DND-41 (cell line): ENCODE results near the gene OBSL1.

Experiments
- EZH2 ChIP-seq: IDR thresholded peaks from 3 replicates; pipeline ENCODE4 v1.6.1; 2012; ENCODE audit warnings: borderline replicate concordance, low read depth, mild to moderate bottlenecking, moderate library complexity, low read length, inconsistent platforms; ENCODE audit not compliant: severe bottlenecking
- TF ChIP-seq, protein P1 (sequence below): IDR thresholded peaks from 2 replicates; pipeline ENCODE4 v1.5.1; 2012; ENCODE audit warnings: borderline replicate concordance, low read length, moderate library complexity, mild to moderate bottlenecking; ENCODE audit not compliant: poor library complexity, severe bottlenecking; ENCODE audit errors: extremely low read depth

DNA sequence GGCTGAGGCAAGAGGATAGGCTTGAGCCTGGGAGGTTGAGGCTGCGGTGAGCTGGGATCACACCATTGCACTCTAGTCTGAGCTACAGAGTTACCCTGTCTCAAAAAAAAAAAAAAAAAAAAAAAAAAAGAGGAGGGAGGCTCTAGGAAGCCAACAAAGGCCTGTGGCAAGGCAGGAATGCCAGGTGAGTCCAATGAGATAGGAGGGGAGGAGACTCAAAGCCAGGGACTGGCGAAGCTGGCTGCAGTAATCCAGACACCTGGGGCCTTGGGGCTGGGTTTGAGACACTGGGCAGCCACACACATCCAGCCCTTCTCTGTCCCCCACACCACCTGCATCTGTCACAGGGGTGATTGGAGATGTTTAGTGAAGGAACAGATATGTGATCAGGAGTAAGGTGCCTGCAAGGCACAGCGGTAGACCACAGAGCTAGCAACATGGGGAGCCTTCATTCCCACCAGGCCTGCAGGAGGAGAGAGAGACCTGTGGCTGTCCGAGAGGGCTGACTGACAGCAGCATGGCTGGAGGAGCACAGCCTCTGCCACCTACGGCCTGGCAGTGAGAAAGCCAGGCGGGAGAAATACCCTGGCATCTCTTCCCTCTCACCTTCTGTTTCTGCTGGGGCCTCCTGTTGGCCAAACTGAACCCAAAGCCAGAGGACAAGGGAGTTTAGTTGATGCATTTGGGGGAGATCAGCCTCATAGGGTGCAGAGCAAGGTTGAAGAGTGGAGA is 37.2 kb downstream of the OBSL1 start:
- no peak for TF ChIP-seq EZH2
- TF ChIP-seq, protein P1, sequence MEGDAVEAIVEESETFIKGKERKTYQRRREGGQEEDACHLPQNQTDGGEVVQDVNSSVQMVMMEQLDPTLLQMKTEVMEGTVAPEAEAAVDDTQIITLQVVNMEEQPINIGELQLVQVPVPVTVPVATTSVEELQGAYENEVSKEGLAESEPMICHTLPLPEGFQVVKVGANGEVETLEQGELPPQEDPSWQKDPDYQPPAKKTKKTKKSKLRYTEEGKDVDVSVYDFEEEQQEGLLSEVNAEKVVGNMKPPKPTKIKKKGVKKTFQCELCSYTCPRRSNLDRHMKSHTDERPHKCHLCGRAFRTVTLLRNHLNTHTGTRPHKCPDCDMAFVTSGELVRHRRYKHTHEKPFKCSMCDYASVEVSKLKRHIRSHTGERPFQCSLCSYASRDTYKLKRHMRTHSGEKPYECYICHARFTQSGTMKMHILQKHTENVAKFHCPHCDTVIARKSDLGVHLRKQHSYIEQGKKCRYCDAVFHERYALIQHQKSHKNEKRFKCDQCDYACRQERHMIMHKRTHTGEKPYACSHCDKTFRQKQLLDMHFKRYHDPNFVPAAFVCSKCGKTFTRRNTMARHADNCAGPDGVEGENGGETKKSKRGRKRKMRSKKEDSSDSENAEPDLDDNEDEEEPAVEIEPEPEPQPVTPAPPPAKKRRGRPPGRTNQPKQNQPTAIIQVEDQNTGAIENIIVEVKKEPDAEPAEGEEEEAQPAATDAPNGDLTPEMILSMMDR = no peak
